Mucosa of descending colon (tissue), 3 donors: ENCODE data around the gene LAMA3. TPM values are rescaled to one million over a fixed set of nuclear protein-coding genes. Genes with fewer than 3 reads are reported as not detected.

Experiments used
- ATAC-seq: fragments of 200-7000 bp; cut with Tn5 transposase; one replicate; pipeline ENCODE4 v1.9.1; 2020; ENCODE audit warnings: mild to moderate bottlenecking, moderate library complexity
- DNase-seq, 3 donors: peaks; one replicate each; pipeline ENCODE4 v3.0.0-alpha.2; 2020
- H3K36me3 ChIP-seq: fragments of 200-600 bp; one replicate; pipeline ENCODE4 v1.8.0; 2021; ENCODE audit warnings: low read depth, mild to moderate bottlenecking
- H3K4me1 ChIP-seq: fragments of 200-600 bp; one replicate; pipeline ENCODE4 v1.8.0; 2021; ENCODE audit warnings: low read depth, mild to moderate bottlenecking
- H3K4me3 ChIP-seq: fragments of 200-600 bp; one replicate; pipeline ENCODE4 v1.8.0; 2021; ENCODE audit warnings: mild to moderate bottlenecking
- H3K9me3 ChIP-seq: fragments of 200-600 bp; one replicate; pipeline ENCODE4 v1.8.0; 2021; ENCODE audit warnings: mild to moderate bottlenecking
- CTCF ChIP-seq: fragments of 200-600 bp; IDR thresholded peaks from one replicate; pipeline ENCODE4 v1.8.0; 2022; ENCODE audit warnings: antibody characterized with exemption, mild to moderate bottlenecking
- intact Hi-C, 2 donors: fragments of 100-400 bp; cut with DNase I in 1 of 2; cut with micrococcal nuclease in 1 of 2; formaldehyde crosslinking; loops; one replicate each; pipeline versions ENCODE4 v1.11.0 to v1.11.1; 2022; cut with DNase I, micrococcal nuclease
- total RNA-seq, 3 donors: library from RNA; stranded (reverse); fragmentation: NEBNext Ultra II Directional in 2 of 3; extraction: Animal tissue kit (Norgen Biotek cat#: 25700) in 2 of 3; gene quantifications; one replicate each; pipeline versions ENCODE4 v1.2.1 to v1.2.4, GENCODE V29; 2021 to 2023
- donor health status: DM: no; HTN: no; CAD: no; lungs with moderate emphysema.
- donor health status: DM: no; HTN: no; CAD: no.
- donor health status: DM: no; HTN: yes; CAD: no.

Gene LAMA3
- total RNA-seq, 3 donors from 2014 or later = 29.0 to 62.0 (median 49.0) TPM

DNA sequence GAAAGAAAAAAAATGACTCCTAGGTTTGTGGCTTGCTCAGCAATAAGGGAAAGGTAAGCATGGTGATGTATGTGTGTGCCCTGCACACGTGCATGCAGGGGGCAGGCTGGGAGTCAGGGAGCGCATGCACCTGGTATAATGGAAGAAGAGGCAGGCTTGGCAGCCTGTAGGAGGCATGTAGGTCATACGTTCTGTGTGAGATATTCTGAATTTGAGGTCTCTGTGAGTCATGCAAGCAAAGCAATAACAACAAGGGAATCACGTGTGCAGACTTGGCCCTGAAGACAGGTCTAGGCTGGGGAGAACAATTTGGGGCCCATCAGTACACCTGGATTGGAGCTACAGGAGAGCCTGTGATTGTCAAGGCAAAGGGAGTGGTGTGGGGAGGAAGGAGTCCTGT, 230.8 kb downstream of the LAMA3 start:
- Histone ChIP-seq H3K4me1 (no peaks in the 10 kb centered on the region), H3K9me3 (no peaks in the 10 kb centered on the region), H3K4me3 (no peak overlapping the region), H3K36me3 (no peaks in the 10 kb centered on the region)
- ATAC-seq (peak; percentile 18), DNase-seq (no peak)
- intact Hi-C loops = no loop called here
- TF ChIP-seq CTCF = no peak

DNA sequence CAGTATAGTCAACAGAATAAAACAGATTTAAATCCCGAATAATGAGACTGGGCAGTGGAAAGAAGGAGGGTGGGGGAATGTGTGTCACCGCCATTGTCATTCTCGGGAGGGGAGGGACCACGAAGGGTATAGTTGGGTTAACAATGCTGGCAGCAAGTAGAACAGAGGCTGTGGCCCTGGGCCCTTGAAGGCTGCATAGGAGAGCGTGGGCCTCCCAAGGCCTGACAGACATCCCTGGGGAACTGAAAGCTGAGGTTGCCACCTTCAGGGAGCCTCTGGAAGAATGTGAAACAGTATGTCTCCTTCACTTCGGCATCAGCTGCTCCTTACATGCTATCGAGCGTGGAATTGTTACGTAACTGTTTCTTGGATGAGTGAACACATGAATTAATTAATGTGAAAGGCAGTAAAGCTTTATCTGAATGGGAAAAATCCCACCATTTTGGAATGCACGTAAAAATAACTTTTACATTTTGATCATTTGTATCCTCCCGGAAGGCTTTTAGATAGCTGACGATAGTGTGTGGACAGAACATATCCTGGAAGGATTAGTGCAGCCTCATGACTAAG, 232.5 kb downstream of the LAMA3 start:
- H3K4me3 ChIP-seq = no peak overlapping the region
- H3K36me3 ChIP-seq = no peaks in the 10 kb centered on the region
- TF ChIP-seq CTCF = no peak
- DNase-seq = no peak
- ATAC-seq = no peak
- H3K4me1 ChIP-seq = no peaks in the 10 kb centered on the region
- intact Hi-C loops = no loop called here
- no peaks in the 10 kb centered on the region for H3K9me3 ChIP-seq

DNA sequence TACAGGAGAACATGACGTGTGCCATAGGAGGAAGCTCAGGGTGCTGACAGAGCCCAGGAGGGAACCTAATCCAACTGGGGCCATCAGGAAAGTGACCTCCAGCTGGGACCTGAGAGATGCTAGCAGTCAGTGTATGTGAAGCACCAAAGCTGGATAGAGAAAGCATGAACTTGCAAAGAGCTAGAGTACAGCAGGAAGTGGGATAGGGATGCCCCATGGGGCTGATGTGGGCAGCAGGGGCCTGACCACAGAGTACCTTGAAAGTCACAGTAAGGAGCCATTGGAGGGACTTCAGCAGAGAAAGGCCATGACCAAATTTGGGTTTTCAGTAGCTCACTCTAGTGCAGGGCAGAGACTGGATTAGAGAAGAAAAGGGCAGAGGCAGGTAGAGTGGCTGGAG, 233.7 kb downstream of the LAMA3 start:
- H3K4me3 ChIP-seq = no peak overlapping the region
- H3K4me1 ChIP-seq = no peaks in the 10 kb centered on the region
- no peak for TF ChIP-seq CTCF
- H3K9me3 ChIP-seq = no peaks in the 10 kb centered on the region
- ATAC-seq (no peak), DNase-seq (no peak)
- H3K36me3 ChIP-seq = no peaks in the 10 kb centered on the region
- intact Hi-C loops = no loop called here

GRCh38 chr18:23924813-23925212, 235.6 kb downstream of the LAMA3 start:
- intact Hi-C loops = no loop called here

DNA sequence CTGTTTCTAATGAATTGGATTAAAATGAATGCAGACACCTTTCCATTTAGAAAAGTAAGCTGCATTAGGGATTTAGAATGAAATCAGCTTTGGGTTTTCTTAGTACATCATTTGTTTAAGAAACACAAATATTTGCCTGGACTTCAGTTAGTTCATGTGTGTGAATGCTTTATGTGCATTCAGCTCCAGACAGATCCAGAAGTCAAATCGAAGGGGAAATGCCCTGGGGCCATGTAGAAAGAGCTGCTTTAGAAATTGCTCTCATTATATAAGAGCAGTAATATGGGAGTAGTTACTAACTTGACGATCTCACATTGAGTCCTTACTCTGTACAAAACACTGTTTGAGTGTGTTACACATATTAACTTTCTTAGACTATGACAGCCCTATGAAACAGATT, 237.3 kb downstream of the LAMA3 start:
- ATAC-seq (no peak), DNase-seq (no peak)
- H3K36me3 ChIP-seq = no peaks in the 10 kb centered on the region
- no peaks in the 10 kb centered on the region for H3K9me3 ChIP-seq
- no peaks in the 10 kb centered on the region for H3K4me1 ChIP-seq
- intact Hi-C loops = no loop called here
- no peak overlapping the region for H3K4me3 ChIP-seq
- no peak for TF ChIP-seq CTCF

More at GRCh38 chr18:23924813-23925212, 235.6 kb downstream of the LAMA3 start:
- no peaks in the 10 kb centered on the region for H3K9me3 ChIP-seq
- DNase-seq (no peak), ATAC-seq (no peak)
- no peaks in the 10 kb centered on the region for H3K4me1 ChIP-seq
- no peaks in the 10 kb centered on the region for H3K36me3 ChIP-seq
- H3K4me3 ChIP-seq = no peak overlapping the region
- TF ChIP-seq CTCF = no peak
